Measurements from ENCODE around the gene SECISBP2L. TPM values are rescaled to one million over a fixed set of nuclear protein-coding genes. Genes with fewer than 3 reads are reported as not detected.
A peak's percentile ranks its signal among the peaks of the same experiment; 100 is the strongest.

The SECISBP2L gene, protein sequence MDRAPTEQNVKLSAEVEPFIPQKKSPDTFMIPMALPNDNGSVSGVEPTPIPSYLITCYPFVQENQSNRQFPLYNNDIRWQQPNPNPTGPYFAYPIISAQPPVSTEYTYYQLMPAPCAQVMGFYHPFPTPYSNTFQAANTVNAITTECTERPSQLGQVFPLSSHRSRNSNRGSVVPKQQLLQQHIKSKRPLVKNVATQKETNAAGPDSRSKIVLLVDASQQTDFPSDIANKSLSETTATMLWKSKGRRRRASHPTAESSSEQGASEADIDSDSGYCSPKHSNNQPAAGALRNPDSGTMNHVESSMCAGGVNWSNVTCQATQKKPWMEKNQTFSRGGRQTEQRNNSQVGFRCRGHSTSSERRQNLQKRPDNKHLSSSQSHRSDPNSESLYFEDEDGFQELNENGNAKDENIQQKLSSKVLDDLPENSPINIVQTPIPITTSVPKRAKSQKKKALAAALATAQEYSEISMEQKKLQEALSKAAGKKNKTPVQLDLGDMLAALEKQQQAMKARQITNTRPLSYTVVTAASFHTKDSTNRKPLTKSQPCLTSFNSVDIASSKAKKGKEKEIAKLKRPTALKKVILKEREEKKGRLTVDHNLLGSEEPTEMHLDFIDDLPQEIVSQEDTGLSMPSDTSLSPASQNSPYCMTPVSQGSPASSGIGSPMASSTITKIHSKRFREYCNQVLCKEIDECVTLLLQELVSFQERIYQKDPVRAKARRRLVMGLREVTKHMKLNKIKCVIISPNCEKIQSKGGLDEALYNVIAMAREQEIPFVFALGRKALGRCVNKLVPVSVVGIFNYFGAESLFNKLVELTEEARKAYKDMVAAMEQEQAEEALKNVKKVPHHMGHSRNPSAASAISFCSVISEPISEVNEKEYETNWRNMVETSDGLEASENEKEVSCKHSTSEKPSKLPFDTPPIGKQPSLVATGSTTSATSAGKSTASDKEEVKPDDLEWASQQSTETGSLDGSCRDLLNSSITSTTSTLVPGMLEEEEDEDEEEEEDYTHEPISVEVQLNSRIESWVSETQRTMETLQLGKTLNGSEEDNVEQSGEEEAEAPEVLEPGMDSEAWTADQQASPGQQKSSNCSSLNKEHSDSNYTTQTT
- total RNA-seq: 10 to 100 TPM; 22.4 to 36.8 TPM

DNA sequence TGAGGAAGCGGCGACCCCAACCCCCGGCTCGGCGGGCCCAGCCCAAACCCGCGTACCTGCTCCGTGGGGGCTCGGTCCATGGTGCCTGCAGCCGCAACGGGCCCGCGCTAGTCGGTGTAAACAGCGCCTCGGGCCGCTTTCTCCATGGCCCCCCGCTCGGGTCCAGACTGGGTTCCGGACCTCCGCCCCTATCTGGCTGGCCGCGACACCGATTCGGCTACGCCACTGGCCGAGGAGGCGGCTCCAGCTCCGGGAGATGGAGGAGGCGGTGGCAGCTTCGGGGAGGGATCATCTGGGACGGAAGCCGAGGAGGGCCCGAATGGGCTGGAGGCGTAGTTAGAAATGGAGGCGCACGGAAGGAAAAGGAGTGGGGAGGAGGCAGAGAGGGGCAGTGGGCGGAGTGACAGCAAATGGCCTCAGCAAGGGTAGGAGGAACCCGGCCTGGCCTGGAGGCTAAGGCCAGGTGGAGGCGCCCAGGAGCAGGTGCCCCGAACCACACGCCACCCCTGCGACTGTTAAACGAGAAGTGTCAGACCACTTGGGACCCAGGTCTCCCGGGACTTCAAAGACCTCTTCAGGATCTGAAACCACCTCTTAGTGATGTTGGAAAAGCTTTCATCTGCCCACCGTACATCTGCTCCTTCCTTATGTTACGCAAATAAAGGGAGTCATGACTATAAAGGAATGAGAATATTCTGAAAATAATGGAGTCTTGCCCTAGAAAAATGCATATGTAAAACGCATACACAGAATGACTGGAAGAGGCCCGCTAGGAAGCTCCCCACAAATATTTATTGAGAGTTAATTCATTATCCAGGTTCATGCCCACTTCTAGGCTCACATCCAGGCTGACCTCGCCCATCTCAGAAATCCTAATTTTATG lies at the start of gene SECISBP2L:
Gene SECISBP2L (minus strand): TSS at position 227 of the 883 bp plus-strand sequence. CDS start 147 bp downstream, at position 80.
- POLR2A ChIA-PET: interaction anchor here (0.8 to 1.7 kb wide), 5 partner anchors 15 to 235 kb away, joined by 3 to 5 read pairs (median 3); partner anchors contain the start of genes CEP152, COPS2 and EID1
- Mint-ChIP-seq H3K27me3 (no peaks in the 10 kb centered on the region), H3K4me3 (peak within 1 kb of the TSS; percentile 92), H3K4me1 (peaks cover 22% of the 10 kb centered on the region), H3K36me3 (ENCODE audit: low read depth) (no peaks in the 10 kb centered on the region), H3K9me3 (ENCODE audit: low read depth) (no peaks in the 10 kb centered on the region), H3K27ac (peak within 1 kb of the TSS; percentile 84)
- DNase-seq: peak; percentile 95
- intact Hi-C loops (cut with DNase I, micrococcal nuclease): loop anchor here (1.0 to 10.0 kb wide), 12 partner anchors 72 to 1311 kb away; partner anchors contain the start of genes CEP152 (in 2 of the 2), COPS2 (in 2 of the 2), EID1 (in 2 of the 2) and DTWD1 (in 1 of the 2)
- CTCF ChIA-PET: interaction anchor here (0.7 to 1.7 kb wide), 6 partner anchors 9 to 235 kb away, joined by 3 to 5 read pairs (median 4); partner anchors contain the start of gene COPS2
- ATAC-seq: peak; percentile 97

DNA sequence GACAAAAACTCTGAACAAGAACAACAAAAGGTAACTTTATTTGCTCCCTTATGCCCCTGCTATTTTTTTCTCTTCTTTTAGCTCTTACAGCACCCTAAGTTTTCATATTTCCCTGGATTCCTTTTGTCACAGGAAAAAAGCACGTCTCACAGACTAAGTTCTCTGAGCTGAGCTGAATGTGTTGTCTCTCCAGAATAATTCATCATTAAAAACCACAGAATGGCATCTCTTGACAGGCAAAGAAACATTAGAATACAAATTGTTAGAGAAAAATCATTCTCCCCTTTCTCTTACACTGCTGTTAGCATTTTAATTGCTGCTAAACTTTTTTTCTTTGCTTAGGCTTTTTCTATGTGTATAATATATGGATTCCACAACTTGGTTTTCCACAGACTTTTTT lies 48.7 kb upstream of the SECISBP2L start:
- ChIA-PET POLR2A (no interaction called here), CTCF (interaction anchor here (0.6 to 2.2 kb wide), 4 partner anchors 12 to 50 kb away, joined by 3 to 5 read pairs (median 4); no protein-coding TSS in a partner anchor)
- Mint-ChIP-seq H3K27me3 (no peaks in the 10 kb centered on the region), H3K27ac (no peak overlapping the region), H3K4me3 (no peak overlapping the region), H3K9me3 (ENCODE audit: low read depth) (no peaks in the 10 kb centered on the region), H3K4me1 (no peaks in the 10 kb centered on the region), H3K36me3 (ENCODE audit: low read depth) (peaks cover 2% of the 10 kb centered on the region)
- intact Hi-C loops (cut with DNase I, micrococcal nuclease): no loop called here
- ATAC-seq (no peak), DNase-seq (no peak)

DNA sequence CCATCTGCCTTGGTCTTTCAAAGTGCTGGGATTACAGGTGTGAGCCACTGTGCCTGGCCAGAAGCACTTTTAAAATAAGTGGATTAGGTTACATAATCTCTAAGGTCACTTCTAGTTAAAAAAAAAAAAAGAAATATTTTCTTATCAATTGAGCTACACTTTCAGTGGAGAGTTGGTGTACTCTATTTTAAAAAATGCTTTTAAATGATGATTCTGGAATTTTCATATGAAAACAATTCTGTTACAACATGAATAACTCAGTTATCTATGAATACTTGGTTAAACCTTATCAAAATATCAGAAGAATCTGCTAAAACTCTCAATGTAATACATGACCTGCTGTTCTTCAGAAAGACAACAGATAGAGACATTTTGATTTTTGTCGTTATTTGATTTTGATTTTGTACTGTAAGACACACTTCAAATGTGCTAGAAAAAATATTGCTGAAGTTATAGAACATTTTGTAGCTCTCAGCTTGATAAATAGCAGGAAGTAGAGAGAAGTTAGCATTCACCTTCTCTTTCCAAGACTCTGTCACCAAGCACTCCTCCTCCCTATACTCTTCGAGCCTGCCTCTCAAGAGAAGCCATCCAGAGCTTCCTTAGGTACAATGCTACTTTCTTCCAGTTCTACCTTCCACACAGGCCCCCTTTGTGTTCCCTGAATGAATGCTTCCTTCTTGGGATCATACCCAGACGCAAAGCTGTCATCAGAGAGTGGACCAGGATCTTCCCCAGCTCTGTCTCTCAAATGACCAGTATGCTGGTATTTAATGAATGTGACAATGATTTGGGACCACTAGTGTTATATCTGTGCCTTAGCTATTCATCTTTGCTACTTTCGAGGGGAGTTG lies 47.2 kb upstream of the SECISBP2L start:
- no peaks in the 10 kb centered on the region for H3K4me1 Mint-ChIP-seq
- no peaks in the 10 kb centered on the region for H3K9me3 Mint-ChIP-seq (ENCODE audit: low read depth)
- intact Hi-C loops (cut with DNase I, micrococcal nuclease): no loop called here
- POLR2A ChIA-PET: no interaction called here
- H3K27me3 Mint-ChIP-seq: no peaks in the 10 kb centered on the region
- H3K27ac Mint-ChIP-seq: no peak overlapping the region
- no peak for DNase-seq
- no peak overlapping the region for H3K4me3 Mint-ChIP-seq
- H3K36me3 Mint-ChIP-seq (ENCODE audit: low read depth): no peaks in the 10 kb centered on the region
- CTCF ChIA-PET: interaction anchor here (0.6 to 2.2 kb wide), 3 partner anchors 11 to 59 kb away, joined by 3 to 5 read pairs (median 4); no protein-coding TSS in a partner anchor
- no peak for ATAC-seq

DNA sequence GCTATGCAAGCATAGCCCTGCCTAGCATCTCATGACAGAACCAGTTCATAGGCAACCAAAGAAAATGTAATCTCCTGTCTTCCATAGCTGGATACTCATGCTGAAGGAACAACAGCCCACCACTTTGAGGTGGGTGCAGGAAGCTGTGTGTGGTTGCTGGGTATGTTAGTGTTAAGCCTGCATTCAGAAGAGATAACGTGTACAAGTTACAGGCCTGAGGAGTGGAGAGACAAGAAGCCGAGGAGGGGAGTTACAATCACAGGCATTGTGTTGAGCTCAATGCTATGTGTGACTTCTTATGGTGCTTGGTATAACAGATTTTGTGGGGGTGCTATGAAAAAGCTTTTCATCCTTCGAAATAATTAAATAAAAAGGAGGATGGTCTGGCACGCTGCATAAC lies 42.8 kb upstream of the SECISBP2L start:
- Mint-ChIP-seq H3K4me1 (no peaks in the 10 kb centered on the region), H3K4me3 (no peak overlapping the region), H3K36me3 (ENCODE audit: low read depth) (no peaks in the 10 kb centered on the region), H3K27ac (no peak overlapping the region), H3K27me3 (no peaks in the 10 kb centered on the region), H3K9me3 (ENCODE audit: low read depth) (no peaks in the 10 kb centered on the region)
- ATAC-seq (no peak), DNase-seq (no peak)
- ChIA-PET CTCF (no interaction called here), POLR2A (no interaction called here)
- intact Hi-C loops (cut with DNase I, micrococcal nuclease): no loop called here

DNA sequence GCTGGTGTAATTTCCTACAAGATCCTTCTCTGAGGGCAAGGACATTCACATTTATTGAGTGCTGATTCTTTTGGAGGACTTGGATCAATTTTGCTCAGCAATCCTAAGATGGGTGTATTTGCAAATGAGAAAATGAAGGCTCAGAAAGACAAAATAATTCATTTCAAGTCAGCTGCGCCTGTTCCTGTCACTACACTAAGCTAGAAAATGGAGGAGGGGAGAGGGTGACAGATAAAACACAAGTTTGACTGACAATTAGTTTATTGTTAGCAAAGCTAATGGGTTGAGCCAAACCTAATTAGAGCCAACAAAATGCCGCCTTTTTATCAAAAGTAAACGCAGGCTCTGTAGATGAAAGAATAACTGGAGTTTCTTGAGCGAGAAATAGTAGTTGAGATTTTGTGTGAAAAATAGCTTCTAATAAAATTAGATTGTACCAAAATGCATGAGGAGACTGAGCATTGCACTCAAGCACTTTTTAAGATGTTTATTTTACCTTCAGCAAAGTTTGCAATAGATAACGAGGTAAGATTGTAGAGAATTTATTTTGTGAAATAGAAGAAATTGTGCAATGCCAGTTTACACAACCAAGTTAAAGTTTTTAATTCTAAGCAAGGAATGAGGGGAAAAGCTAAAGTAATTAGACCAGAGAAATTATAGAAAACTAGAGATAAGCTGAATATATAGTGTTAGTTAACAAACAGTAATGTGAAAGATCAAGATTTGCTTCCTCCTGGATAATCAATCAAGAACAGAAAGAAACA lies 39.6 kb upstream of the SECISBP2L start:
- ChIA-PET POLR2A (no interaction called here), CTCF (interaction anchor here (1.4 kb wide), 1 partner anchor 17 kb away, joined by 3 read pairs; no protein-coding TSS in a partner anchor)
- no peak overlapping the region for H3K27ac Mint-ChIP-seq

DNA sequence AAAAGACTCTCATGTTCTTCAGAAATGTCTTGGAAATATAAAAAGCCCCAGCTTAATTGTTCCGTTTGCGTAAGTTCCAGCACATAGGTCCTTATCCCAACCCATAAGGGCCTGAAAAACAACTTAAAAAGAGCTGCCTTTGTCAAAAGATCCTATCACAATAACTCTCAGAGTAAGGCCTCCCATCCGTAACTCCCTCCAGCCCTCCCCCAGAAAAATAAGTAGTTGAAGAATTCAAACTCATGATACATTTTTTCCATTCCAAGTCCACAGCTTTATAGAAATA lies 38.0 kb upstream of the SECISBP2L start:
- CTCF ChIA-PET: no interaction called here
- POLR2A ChIA-PET: no interaction called here
- Mint-ChIP-seq H3K36me3 (ENCODE audit: low read depth) (no peaks in the 10 kb centered on the region), H3K4me3 (no peak overlapping the region), H3K4me1 (no peaks in the 10 kb centered on the region), H3K9me3 (ENCODE audit: low read depth) (no peaks in the 10 kb centered on the region), H3K27me3 (peaks cover 1% of the 10 kb centered on the region), H3K27ac (no peak overlapping the region)
- intact Hi-C loops (cut with DNase I, micrococcal nuclease): no loop called here
- no peak for DNase-seq
- ATAC-seq: no peak

More for the DNA sequence above, 39.6 kb upstream of the SECISBP2L start:
- DNase-seq (no peak), ATAC-seq (no peak)
- Mint-ChIP-seq H3K4me3 (no peak overlapping the region), H3K27me3 (no peaks in the 10 kb centered on the region), H3K9me3 (ENCODE audit: low read depth) (no peaks in the 10 kb centered on the region), H3K36me3 (ENCODE audit: low read depth) (no peaks in the 10 kb centered on the region), H3K4me1 (no peaks in the 10 kb centered on the region)
- intact Hi-C loops (cut with DNase I, micrococcal nuclease): no loop called here

DNA sequence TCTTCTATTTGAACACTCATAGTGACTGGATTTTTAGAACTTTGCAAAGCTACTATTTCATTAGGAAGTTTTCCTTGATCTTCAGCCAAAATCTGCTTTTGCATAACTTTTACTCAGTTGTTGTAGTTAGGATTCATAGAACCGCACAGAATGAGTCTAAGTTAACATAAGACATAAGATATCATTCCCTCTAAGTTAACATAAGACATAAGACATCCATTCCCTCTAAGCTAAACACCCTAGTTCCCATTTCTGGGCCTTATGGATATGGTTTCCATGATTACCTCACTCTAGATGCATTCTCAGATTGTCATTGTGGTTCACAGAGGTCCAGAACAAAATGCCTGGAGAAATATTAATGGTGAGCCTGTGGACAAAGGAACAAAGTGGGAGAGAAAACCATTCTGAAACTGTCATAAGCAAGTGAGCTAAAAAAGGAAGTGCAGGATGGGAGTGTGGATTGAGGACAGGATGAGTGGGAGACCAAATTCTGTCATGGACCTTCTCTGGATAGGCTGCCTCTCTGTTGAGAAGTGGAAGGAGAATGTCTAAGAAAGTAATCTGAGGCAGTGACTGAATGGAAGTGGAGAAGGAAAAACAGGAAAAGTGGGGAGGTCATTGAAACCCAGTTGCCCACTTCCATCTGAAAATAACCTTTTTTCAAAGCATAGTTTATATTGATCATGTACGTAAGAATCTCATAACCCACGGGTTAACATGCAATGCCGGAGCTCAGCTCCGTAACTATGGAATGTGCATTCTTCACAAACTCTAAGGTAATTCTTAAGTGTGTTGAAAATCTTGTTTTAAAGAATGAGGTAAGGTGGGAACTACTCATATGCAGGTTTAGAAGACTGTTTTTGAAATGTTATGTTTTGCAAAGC lies 37.4 kb upstream of the SECISBP2L start:
- intact Hi-C loops (cut with DNase I, micrococcal nuclease): no loop called here
- Mint-ChIP-seq H3K27ac (no peak overlapping the region), H3K4me3 (no peak overlapping the region), H3K27me3 (peaks cover 1% of the 10 kb centered on the region), H3K9me3 (ENCODE audit: low read depth) (no peaks in the 10 kb centered on the region), H3K36me3 (ENCODE audit: low read depth) (no peaks in the 10 kb centered on the region), H3K4me1 (no peaks in the 10 kb centered on the region)
- POLR2A ChIA-PET: no interaction called here
- DNase-seq: no peak
- ATAC-seq: no peak
- CTCF ChIA-PET: interaction anchor here (1.9 kb wide), 1 partner anchor 10 kb away, joined by 5 read pairs; no protein-coding TSS in a partner anchor

DNA sequence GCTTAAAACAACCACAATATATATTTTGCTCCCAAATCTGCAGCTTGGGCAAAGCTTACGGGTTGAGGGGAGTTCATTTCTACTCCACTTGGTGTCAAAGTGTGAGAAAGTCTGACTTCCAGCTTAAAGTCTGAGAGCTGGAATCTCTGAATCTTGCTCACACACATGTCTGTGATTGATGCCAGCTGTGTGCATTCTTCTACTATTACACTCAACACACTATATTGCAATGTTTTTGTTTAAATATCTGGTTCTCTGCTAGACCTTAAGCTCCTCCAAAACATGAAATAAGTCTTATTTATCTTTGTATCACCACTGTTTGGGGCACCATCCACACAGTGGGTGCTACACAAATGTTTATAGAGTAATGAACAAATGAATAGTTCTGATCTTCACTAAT lies 36.7 kb upstream of the SECISBP2L start:
- no peaks in the 10 kb centered on the region for H3K9me3 Mint-ChIP-seq (ENCODE audit: low read depth)
- ATAC-seq: no peak
- ChIA-PET CTCF (interaction anchor here (1.2 to 1.9 kb wide), 2 partner anchors 11 to 221 kb away, joined by 4 to 5 read pairs; no protein-coding TSS in a partner anchor), POLR2A (no interaction called here)
- no peak overlapping the region for H3K27ac Mint-ChIP-seq
- peaks cover 1% of the 10 kb centered on the region for H3K27me3 Mint-ChIP-seq
- H3K4me1 Mint-ChIP-seq: no peaks in the 10 kb centered on the region
- intact Hi-C loops (cut with DNase I, micrococcal nuclease): no loop called here
- no peak overlapping the region for H3K4me3 Mint-ChIP-seq
- no peak for DNase-seq
- H3K36me3 Mint-ChIP-seq (ENCODE audit: low read depth): no peaks in the 10 kb centered on the region
